ENCODE results near the gene MALT1. TPM values are rescaled to one million over a fixed set of nuclear protein-coding genes. Genes with fewer than 3 reads are reported as not detected.

Gene MALT1
- total RNA-seq, 4 donors from 2014 or later = 40.1 to 48.9 (median 44.4) TPM

GRCh38 chr18:58687871-58688308, 16.6 kb downstream of the MALT1 start:
- TF ChIP-seq, protein P1, sequence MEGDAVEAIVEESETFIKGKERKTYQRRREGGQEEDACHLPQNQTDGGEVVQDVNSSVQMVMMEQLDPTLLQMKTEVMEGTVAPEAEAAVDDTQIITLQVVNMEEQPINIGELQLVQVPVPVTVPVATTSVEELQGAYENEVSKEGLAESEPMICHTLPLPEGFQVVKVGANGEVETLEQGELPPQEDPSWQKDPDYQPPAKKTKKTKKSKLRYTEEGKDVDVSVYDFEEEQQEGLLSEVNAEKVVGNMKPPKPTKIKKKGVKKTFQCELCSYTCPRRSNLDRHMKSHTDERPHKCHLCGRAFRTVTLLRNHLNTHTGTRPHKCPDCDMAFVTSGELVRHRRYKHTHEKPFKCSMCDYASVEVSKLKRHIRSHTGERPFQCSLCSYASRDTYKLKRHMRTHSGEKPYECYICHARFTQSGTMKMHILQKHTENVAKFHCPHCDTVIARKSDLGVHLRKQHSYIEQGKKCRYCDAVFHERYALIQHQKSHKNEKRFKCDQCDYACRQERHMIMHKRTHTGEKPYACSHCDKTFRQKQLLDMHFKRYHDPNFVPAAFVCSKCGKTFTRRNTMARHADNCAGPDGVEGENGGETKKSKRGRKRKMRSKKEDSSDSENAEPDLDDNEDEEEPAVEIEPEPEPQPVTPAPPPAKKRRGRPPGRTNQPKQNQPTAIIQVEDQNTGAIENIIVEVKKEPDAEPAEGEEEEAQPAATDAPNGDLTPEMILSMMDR (IDR thresholded peaks at IDR 0.05) = no peak
- no peak for TF ChIP-seq POLR2A (IDR thresholded peaks at IDR 0.05)
- WGBS, 2 donors = 65 to 70% methylated on average over 6 of the region's 6 CpGs
- intact Hi-C loops (cut with DNase I; ENCODE audit: low total_unique reads) = no loop called here
- H3K4me3 ChIP-seq (ENCODE audit: low read depth, poor library complexity, severe bottlenecking) = no peak overlapping the region
- no peak for DNase-seq (ENCODE audit: low spot score in 2 of 2)

- no peak for DNase-seq (ENCODE audit: low spot score in 2 of 2)
- WGBS, 2 donors = 92 to 95% methylated on average over 12 of the region's 12 CpGs
- H3K4me3 ChIP-seq (ENCODE audit: low read depth, poor library complexity, severe bottlenecking) = no peak overlapping the region
- intact Hi-C loops (cut with DNase I; ENCODE audit: low total_unique reads) = no loop called here
- no peak for TF ChIP-seq POLR2A (IDR thresholded peaks at IDR 0.05)
- TF ChIP-seq, protein P1 (IDR thresholded peaks at IDR 0.05) = no peak
Observed at GRCh38 chr18:58690259-58690658, 19.0 kb downstream of the MALT1 start.

DNA sequence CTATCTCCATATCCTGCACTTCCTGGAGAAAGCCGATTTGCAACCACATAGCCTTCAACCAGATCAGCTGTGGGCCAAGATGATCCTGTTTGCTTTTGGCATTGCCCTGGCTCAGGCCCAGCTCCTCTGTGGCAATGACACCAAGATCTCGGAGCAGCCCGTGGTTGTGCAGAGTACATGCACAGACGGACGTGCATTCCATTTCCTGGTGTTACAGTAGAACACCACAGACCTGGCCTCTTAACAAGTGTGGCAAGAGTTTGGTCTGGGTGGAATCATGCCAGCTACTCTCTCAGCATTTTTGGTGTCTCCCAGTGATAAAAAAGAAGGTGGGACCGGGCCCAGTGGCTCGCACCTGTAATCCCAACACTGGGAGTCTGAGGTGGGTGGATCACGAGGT, 20.0 kb downstream of the MALT1 start:
- H3K4me3 ChIP-seq (ENCODE audit: low read depth, poor library complexity, severe bottlenecking) = no peak overlapping the region
- intact Hi-C loops (cut with DNase I; ENCODE audit: low total_unique reads) = no loop called here
- TF ChIP-seq POLR2A (IDR thresholded peaks at IDR 0.05) = no peak
- TF ChIP-seq, protein P1 (IDR thresholded peaks at IDR 0.05) = no peak
- no peak for DNase-seq (ENCODE audit: low spot score in 2 of 2)
- 74 to 86% methylated on average over 8 of the region's 8 CpGs for WGBS, 2 donors

GRCh38 chr18:58692422-58693185, 21.3 kb downstream of the MALT1 start:
- TF ChIP-seq, protein P1 (IDR thresholded peaks at IDR 0.05) = no peak
- TF ChIP-seq POLR2A (IDR thresholded peaks at IDR 0.05) = no peak
- no peak for DNase-seq (ENCODE audit: low spot score in 2 of 2)
- WGBS, 2 donors = 63 to 66% methylated on average over 6 of the region's 6 CpGs
- no peak overlapping the region for H3K4me3 ChIP-seq (ENCODE audit: low read depth, poor library complexity, severe bottlenecking)
- intact Hi-C loops (cut with DNase I; ENCODE audit: low total_unique reads) = no loop called here

- DNase-seq (ENCODE audit: low spot score in 2 of 2) = no peak
- TF ChIP-seq, protein P1 (IDR thresholded peaks at IDR 0.05) = no peak
- TF ChIP-seq POLR2A (IDR thresholded peaks at IDR 0.05) = no peak
- intact Hi-C loops (cut with DNase I; ENCODE audit: low total_unique reads) = no loop called here
- WGBS, 2 donors = 86 to 89% methylated on average over 1 of the region's 1 CpG
- no peak overlapping the region for H3K4me3 ChIP-seq (ENCODE audit: low read depth, poor library complexity, severe bottlenecking)
Observed at GRCh38 chr18:58694221-58694620, 23.0 kb downstream of the MALT1 start.

All from lower leg skin (tissue), 4 donors.